OCI-LY1 (cell line): ENCODE data around the gene SLC25A26.

ENCODE experiments used
- H2AFZ ChIP-seq: fragments of 200-600 bp; sonication (generic), shearing (Covaris generic); 2 replicates; pipeline ENCODE4 v1.6.0; 2014; ENCODE audit warnings: antibody characterized with exemption, mild to moderate bottlenecking, low read length
- H3F3A ChIP-seq: fragments of 200-600 bp; sonication (generic), shearing (Covaris generic); 2 replicates; pipeline ENCODE4 v1.6.0; 2014; ENCODE audit warnings: mild to moderate bottlenecking, antibody characterized with exemption, low read length, moderate library complexity; ENCODE audit not compliant: insufficient read depth
- H3K27ac ChIP-seq: fragments of 200-600 bp; sonication (generic); 2 replicates; pipeline ENCODE4 v1.5.1; 2014; ENCODE audit warnings: low read length, mixed run types, mild to moderate bottlenecking, low read depth; ENCODE audit not compliant: poor library complexity, severe bottlenecking
- H3K27me3 ChIP-seq: fragments of 200-600 bp; sonication (generic); 2 replicates; pipeline ENCODE4 v1.6.0; 2014; ENCODE audit warnings: antibody characterized with exemption, mild to moderate bottlenecking, low read length, moderate library complexity; ENCODE audit not compliant: insufficient read depth
- H3K36me3 ChIP-seq: fragments of 200-600 bp; sonication (generic); 2 replicates; pipeline ENCODE4 v1.6.1; 2014; ENCODE audit warnings: mild to moderate bottlenecking, antibody characterized with exemption, low read length, moderate library complexity, mixed read lengths; ENCODE audit not compliant: insufficient read depth
- H3K4me1 ChIP-seq: fragments of 200-600 bp; sonication (generic); 2 replicates; pipeline ENCODE4 v1.5.1; 2014; ENCODE audit warnings: mild to moderate bottlenecking, low read length, moderate library complexity; ENCODE audit not compliant: insufficient read depth, severe bottlenecking
- H3K4me2 ChIP-seq: fragments of 200-600 bp; sonication (generic), shearing (Covaris generic); 2 replicates; pipeline ENCODE4 v1.6.1; 2014; ENCODE audit warnings: low read length
- H3K4me3 ChIP-seq: fragments of 200-600 bp; sonication (generic); 2 replicates; pipeline ENCODE4 v1.5.1; 2014; ENCODE audit warnings: low read length, low read depth, mild to moderate bottlenecking, mixed read lengths; ENCODE audit not compliant: poor library complexity, severe bottlenecking
- H3K79me2 ChIP-seq: fragments of 200-600 bp; shearing (Covaris generic); 2 replicates; pipeline ENCODE4 v1.6.1; 2016; ENCODE audit warnings: mixed run types, low read length, mixed read lengths; ENCODE audit not compliant: insufficient read depth
- H3K9ac ChIP-seq: fragments of 200-600 bp; sonication (generic), shearing (Covaris generic); 2 replicates; pipeline ENCODE4 v1.6.1; 2014; ENCODE audit warnings: mild to moderate bottlenecking, low read length, mixed read lengths
- H3K9me2 ChIP-seq: fragments of 200-600 bp; sonication (generic), shearing (Covaris generic); 2 replicates; pipeline ENCODE4 v1.6.1; 2014; ENCODE audit warnings: low read depth, mild to moderate bottlenecking, low read length, mixed read lengths
- H3K9me3 ChIP-seq: fragments of 200-600 bp; shearing (Covaris generic); 2 replicates; pipeline ENCODE4 v1.6.1; 2014; ENCODE audit warnings: low read length, mixed read lengths
- H4K20me1 ChIP-seq: fragments of 200-600 bp; sonication (generic), shearing (Covaris generic); 2 replicates; pipeline ENCODE4 v1.6.0; 2016; ENCODE audit warnings: mild to moderate bottlenecking, low read length; ENCODE audit not compliant: insufficient read depth
- CTCF ChIP-seq: fragments of 200-600 bp; sonication (generic), shearing (Covaris generic); IDR thresholded peaks from 2 replicates; pipeline ENCODE4 v1.5.1; 2017; ENCODE audit warnings: mild to moderate bottlenecking, antibody characterized with exemption, low read length, moderate library complexity, mixed read lengths
- EZH2 ChIP-seq: fragments of 200-600 bp; sonication (generic), shearing (Covaris generic); IDR thresholded peaks from 2 replicates; pipeline ENCODE4 v1.8.0; 2017; ENCODE audit warnings: borderline replicate concordance, mixed run types, mild to moderate bottlenecking, antibody characterized with exemption, low read length, moderate library complexity, mixed read lengths

The SLC25A26 gene

GRCh38 chr3:66386011-66386924, 165.5 kb downstream of the SLC25A26 start:
- Histone ChIP-seq H3K79me2 (no peaks in the 10 kb centered on the region), H3K27ac (peak overlapping the region; percentile 75), H3K4me3 (no peak overlapping the region), H3F3A (no peaks in the 10 kb centered on the region), H2AFZ (no peak overlapping the region), H3K27me3 (no peaks in the 10 kb centered on the region), H3K4me2 (no peak overlapping the region), H4K20me1 (no peaks in the 10 kb centered on the region), H3K9me3 (peaks cover 6% of the 10 kb centered on the region; the same call in 1 of the 2 replicates), H3K9me2 (no peaks in the 10 kb centered on the region), H3K9ac (no peak overlapping the region), H3K36me3 (peaks cover 37% of the 10 kb centered on the region), H3K4me1 (peaks cover 23% of the 10 kb centered on the region)
- TF ChIP-seq CTCF (no peak), EZH2 (no peak)

- Histone ChIP-seq H3K36me3 (peaks cover 31% of the 10 kb centered on the region), H3K9ac (no peak overlapping the region), H3K9me3 (peaks cover 6% of the 10 kb centered on the region; the same call in 1 of the 2 replicates), H2AFZ (no peak overlapping the region), H3K9me2 (no peaks in the 10 kb centered on the region), H3K4me1 (peaks cover 23% of the 10 kb centered on the region), H3K27me3 (no peaks in the 10 kb centered on the region), H3F3A (no peaks in the 10 kb centered on the region), H3K79me2 (no peaks in the 10 kb centered on the region), H3K27ac (peak overlapping the region; percentile 75), H3K4me3 (no peak overlapping the region), H4K20me1 (no peaks in the 10 kb centered on the region), H3K4me2 (no peak overlapping the region)
- TF ChIP-seq CTCF (no peak), EZH2 (no peak)
These were observed 166.3 kb downstream of the SLC25A26 start for GRCh38 chr3:66386925-66387650.

- TF ChIP-seq CTCF, result no peak
- no peak for TF ChIP-seq EZH2
- no peaks in the 10 kb centered on the region for H3K27me3 ChIP-seq
- H3K9me3 ChIP-seq, result 0 out of 2 replicates have a peak, but pooled peaks cover 2% of the 10 kb centered on the region
- H3K4me1 ChIP-seq, result peaks cover 47% of the 10 kb centered on the region
- H2AFZ ChIP-seq, result no peak overlapping the region
- H3K4me2 ChIP-seq, result no peak overlapping the region
- H3K27ac ChIP-seq, result no peak overlapping the region
- no peaks in the 10 kb centered on the region for H4K20me1 ChIP-seq
- peaks cover 12% of the 10 kb centered on the region for H3K36me3 ChIP-seq
- no peaks in the 10 kb centered on the region for H3K79me2 ChIP-seq
- H3K4me3 ChIP-seq, result no peak overlapping the region
- no peaks in the 10 kb centered on the region for H3K9me2 ChIP-seq
- no peaks in the 10 kb centered on the region for H3F3A ChIP-seq
- H3K9ac ChIP-seq, result no peak overlapping the region
These were observed 169.2 kb downstream of the SLC25A26 start for GRCh38 chr3:66390013-66390412.
